HepG2 (cell line): Measurements from ENCODE around the gene SLC7A4.

Source experiments
- NBN ChIP-seq: fragments of 450-650 bp; conservative IDR thresholded peaks from 2 replicates; pipeline ENCODE4 v1.6.1; 2017
- POLR2A ChIP-seq, 2 experiments: IDR thresholded peaks; 2 replicates each; pipeline ENCODE4 v1.6.1; 2011; ENCODE audit warnings: low read depth in 2 of 2, low read length in 2 of 2, mild to moderate bottlenecking in 1 of 2, moderate library complexity in 1 of 2; ENCODE audit not compliant: insufficient read depth in 1 of 2
- RFX5 ChIP-seq: IDR thresholded peaks from 2 replicates; pipeline ENCODE4 v1.6.1; 2011; ENCODE audit warnings: low read depth, low read length, improper control_type of control experiment
- SRSF1 ChIP-seq: fragments of 200-400 bp; formaldehyde crosslinking; optimal IDR thresholded peaks from 2 replicates; pipeline ENCODE3; 2017; ENCODE audit warnings: mild to moderate bottlenecking, low read depth, low read length, moderate library complexity
- YEATS4 ChIP-seq: sonication (generic); formaldehyde crosslinking; IDR thresholded peaks from 2 replicates; pipeline ENCODE4 v1.4.0; 2020; ENCODE audit warnings: missing genetic modification reagents, borderline replicate concordance
- ZNF296 ChIP-seq: sonication (generic); formaldehyde crosslinking; conservative IDR thresholded peaks from 2 replicates; pipeline ENCODE4 v1.5.0; 2020; ENCODE audit warnings: mild to moderate bottlenecking, missing genetic modification reagents
- TF ChIP-seq, protein P1 (sequence below): sonication (generic); formaldehyde crosslinking; IDR thresholded peaks from 2 replicates; pipeline ENCODE4 v1.5.0; 2020; ENCODE audit warnings: mild to moderate bottlenecking, missing genetic modification reagents, moderate library complexity
- TF ChIP-seq, protein P2 (sequence below): IDR thresholded peaks from 2 replicates; pipeline ENCODE4 v1.6.1; 2016; ENCODE audit warnings: missing compliant biosample characterization, missing genetic modification reagents, borderline replicate concordance

DNA sequence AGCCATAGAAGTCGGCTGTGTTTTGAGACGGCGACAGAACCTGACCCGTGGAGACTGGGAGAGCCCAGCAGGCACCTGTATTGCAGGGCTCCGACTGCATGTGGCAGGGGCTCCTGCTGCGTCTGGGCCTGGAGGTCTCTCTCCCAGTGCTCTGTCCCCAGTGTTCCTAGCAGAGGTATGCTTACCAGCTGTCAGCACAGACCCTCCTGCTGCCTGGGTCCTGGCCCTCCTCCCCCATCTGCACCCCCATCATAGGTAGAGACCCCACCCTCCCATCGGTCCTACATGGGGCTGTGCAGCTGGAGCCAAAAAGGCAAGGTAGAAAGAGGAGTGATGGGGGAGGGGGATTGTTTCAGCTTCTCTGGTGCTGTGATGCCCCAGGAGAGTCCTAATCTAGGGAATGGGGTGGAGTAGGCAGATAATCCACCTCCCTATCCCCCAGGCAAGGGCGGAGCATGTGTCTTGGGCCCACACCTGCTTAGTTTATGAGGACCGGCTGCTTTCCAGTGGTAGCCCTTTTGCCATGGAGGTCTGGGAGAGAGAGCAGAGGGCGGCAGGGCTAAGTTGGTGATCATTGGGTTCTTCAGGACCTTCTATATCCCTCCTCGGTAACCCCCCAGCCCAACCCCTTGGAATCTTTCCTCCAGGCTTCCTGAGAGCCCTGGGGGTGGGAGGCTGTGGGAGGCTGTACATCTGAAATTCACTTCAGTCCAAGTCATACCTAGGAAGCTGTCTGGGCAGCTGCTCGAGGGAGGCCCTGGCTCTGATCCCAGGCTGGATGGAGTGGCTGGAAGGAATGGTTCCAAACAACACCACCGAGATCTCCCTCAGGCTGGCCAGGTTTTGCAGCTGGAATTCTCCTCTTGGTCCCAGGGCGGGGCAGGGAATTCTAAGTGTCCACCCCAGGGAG lies 5.3 kb downstream of the SLC7A4 start:
- TF ChIP-seq, protein P1, sequence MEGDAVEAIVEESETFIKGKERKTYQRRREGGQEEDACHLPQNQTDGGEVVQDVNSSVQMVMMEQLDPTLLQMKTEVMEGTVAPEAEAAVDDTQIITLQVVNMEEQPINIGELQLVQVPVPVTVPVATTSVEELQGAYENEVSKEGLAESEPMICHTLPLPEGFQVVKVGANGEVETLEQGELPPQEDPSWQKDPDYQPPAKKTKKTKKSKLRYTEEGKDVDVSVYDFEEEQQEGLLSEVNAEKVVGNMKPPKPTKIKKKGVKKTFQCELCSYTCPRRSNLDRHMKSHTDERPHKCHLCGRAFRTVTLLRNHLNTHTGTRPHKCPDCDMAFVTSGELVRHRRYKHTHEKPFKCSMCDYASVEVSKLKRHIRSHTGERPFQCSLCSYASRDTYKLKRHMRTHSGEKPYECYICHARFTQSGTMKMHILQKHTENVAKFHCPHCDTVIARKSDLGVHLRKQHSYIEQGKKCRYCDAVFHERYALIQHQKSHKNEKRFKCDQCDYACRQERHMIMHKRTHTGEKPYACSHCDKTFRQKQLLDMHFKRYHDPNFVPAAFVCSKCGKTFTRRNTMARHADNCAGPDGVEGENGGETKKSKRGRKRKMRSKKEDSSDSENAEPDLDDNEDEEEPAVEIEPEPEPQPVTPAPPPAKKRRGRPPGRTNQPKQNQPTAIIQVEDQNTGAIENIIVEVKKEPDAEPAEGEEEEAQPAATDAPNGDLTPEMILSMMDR (CRISPR knock-in tag): no peak
- TF ChIP-seq SRSF1 (no peak), YEATS4 (CRISPR knock-in tag) (no peak), ZNF296 (no peak), NBN (no peak), RFX5 (no peak), POLR2A (IDR thresholded peaks at IDR 0.05; ENCODE audit: insufficient read depth in 1 of 2, low read depth in 2 of 2, low read length in 2 of 2) (no peak)
- TF ChIP-seq, protein P2, sequence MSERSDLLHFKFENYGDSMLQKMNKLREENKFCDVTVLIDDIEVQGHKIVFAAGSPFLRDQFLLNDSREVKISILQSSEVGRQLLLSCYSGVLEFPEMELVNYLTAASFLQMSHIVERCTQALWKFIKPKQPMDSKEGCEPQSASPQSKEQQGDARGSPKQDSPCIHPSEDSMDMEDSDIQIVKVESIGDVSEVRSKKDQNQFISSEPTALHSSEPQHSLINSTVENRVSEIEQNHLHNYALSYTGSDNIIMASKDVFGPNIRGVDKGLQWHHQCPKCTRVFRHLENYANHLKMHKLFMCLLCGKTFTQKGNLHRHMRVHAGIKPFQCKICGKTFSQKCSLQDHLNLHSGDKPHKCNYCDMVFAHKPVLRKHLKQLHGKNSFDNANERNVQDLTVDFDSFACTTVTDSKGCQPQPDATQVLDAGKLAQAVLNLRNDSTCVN (CRISPR knock-in tag): no peak
